HG03064 (cell line): ENCODE measurements around the gene TCF25.
A peak's percentile ranks its signal among the peaks of the same experiment; 100 is the strongest.

Experiments
- ATAC-seq: cut with Tn5 transposase; IDR thresholded peaks from one replicate; pipeline ENCODE4 v1.9.1; 2021; ENCODE audit warnings: low read depth; ENCODE audit not compliant: unreplicated experiment

The TCF25 gene

GRCh38 chr16:89843409-89844350 lies 29.7 kb upstream of the TCF25 start:
- no peak for ATAC-seq

- no peak for ATAC-seq
Observed at GRCh38 chr16:89844739-89845339, 28.6 kb upstream of the TCF25 start.

- no peak for ATAC-seq
Observed at GRCh38 chr16:89845417-89845816, 28.0 kb upstream of the TCF25 start.

- ATAC-seq: no peak
Observed at GRCh38 chr16:89847051-89847939, 26.1 kb upstream of the TCF25 start.

GRCh38 chr16:89847940-89848297 lies 25.5 kb upstream of the TCF25 start:
- no peak for ATAC-seq

- ATAC-seq: no peak
Observed at GRCh38 chr16:89848974-89849373, 24.4 kb upstream of the TCF25 start.

- ATAC-seq: no peak
Observed at GRCh38 chr16:89853306-89853993, 19.9 kb upstream of the TCF25 start.

- no peak for ATAC-seq
Observed at GRCh38 chr16:89855301-89855945, 18.0 kb upstream of the TCF25 start.

GRCh38 chr16:89855986-89856385 lies 17.4 kb upstream of the TCF25 start:
- ATAC-seq: no peak

- ATAC-seq: no peak
Observed at GRCh38 chr16:89858973-89859614, 14.3 kb upstream of the TCF25 start.

GRCh38 chr16:89859615-89860007 lies 13.8 kb upstream of the TCF25 start:
- ATAC-seq: no peak

- ATAC-seq: no peak
Observed at GRCh38 chr16:89860747-89861304, 12.6 kb upstream of the TCF25 start.

GRCh38 chr16:89861648-89862047 lies 11.7 kb upstream of the TCF25 start:
- no peak for ATAC-seq

GRCh38 chr16:89862732-89863131 lies 10.7 kb upstream of the TCF25 start:
- ATAC-seq: no peak

GRCh38 chr16:89863741-89864526 lies 9.5 kb upstream of the TCF25 start:
- ATAC-seq: peak; percentile 69

- ATAC-seq: no peak
Observed at GRCh38 chr16:89864527-89864820, 8.9 kb upstream of the TCF25 start.

- no peak for ATAC-seq
Observed at GRCh38 chr16:89867918-89868317, 5.5 kb upstream of the TCF25 start.

- ATAC-seq: no peak
Observed at GRCh38 chr16:89869911-89870310, 3.5 kb upstream of the TCF25 start.

GRCh38 chr16:89870440-89870839 lies 3.0 kb upstream of the TCF25 start:
- no peak for ATAC-seq
